H1 (cell line): ENCODE measurements around the gene AKAP8. TPM values are rescaled to one million over a fixed set of nuclear protein-coding genes. Genes with fewer than 3 reads are reported as not detected.

Experiments used
- ASH2L ChIP-seq: fragments of 200-600, 300-600 bp; sonication (generic); IDR thresholded peaks from one replicate; pipeline ENCODE4 v1.7.1; 2017; ENCODE audit warnings: low read length
- polyA plus RNA-seq, 7 experiments: library from polyadenylated mRNA; depleted of rRNA in 3 of 7; stranded (reverse) in 5 of 7; unstranded in 2 of 7; fragments of >200 nt in 5 of 7; fragments of 200-250 nt in 2 of 7; gene quantifications; 1 replicate in 5 of 7; 2 replicates in 1 of 7; 4 replicates in 1 of 7; pipeline versions ENCODE4 v1.2.1 to v1.2.3, GENCODE V29; 2011 to 2013; ENCODE audit warnings: missing spikeins in 2 of 7, mixed read lengths in 2 of 7
- total RNA-seq: library from RNA; stranded (reverse); fragmentation: NEBNext Ultra II Directional; extraction: Animal tissue kit (Norgen Biotek cat#: 25700); gene quantifications from 2 replicates; pipeline ENCODE4 v1.2.1, GENCODE V29; 2021

Gene AKAP8
- total and polyA plus RNA-seq, 2 of the 8 experiments (the other 6 are each of a cell fraction or from before 2014, with no cell fraction given), result 17.0 to 41.0 TPM

GRCh38 chr19:15397236-15397635, 17.6 kb upstream of the AKAP8 start (continued):
- no peak for TF ChIP-seq ASH2L
